Large intestine (tissue), 12 donors: ENCODE data around the gene GAREM1. TPM values are rescaled to one million over a fixed set of nuclear protein-coding genes. Genes with fewer than 3 reads are reported as not detected.
A peak's percentile ranks its signal among the peaks of the same experiment; 100 is the strongest.
"Not testable (repeated sequence)": the region's sequence is repeated elsewhere in the genome, so short reads cannot be mapped to it uniquely, and the experiment has no call there.

Experiments used
- DNase-seq, 2 donors: peaks; one replicate each; pipeline versions ENCODE4 v3.0.0 to v3.0.0-alpha.2; 2013
- H3K27ac ChIP-seq: one replicate; pipeline ENCODE4 v1.5.1; 2013; ENCODE audit warnings: low read length
- H3K27me3 ChIP-seq: 2 replicates; pipeline ENCODE4 v1.6.1; 2013; ENCODE audit warnings: low read length; ENCODE audit not compliant: control insufficient read depth, insufficient read depth
- H3K36me3 ChIP-seq: 2 replicates; pipeline ENCODE4 v1.6.1; 2013; ENCODE audit warnings: low read length; ENCODE audit not compliant: control insufficient read depth, insufficient read depth
- H3K4me1 ChIP-seq: one replicate; pipeline ENCODE4 v1.6.1; 2013; ENCODE audit warnings: low read length; ENCODE audit not compliant: control insufficient read depth, insufficient read depth
- H3K4me3 ChIP-seq: one replicate; pipeline ENCODE4 v1.5.1; 2013; ENCODE audit warnings: low read length
- H3K9me3 ChIP-seq: one replicate; pipeline ENCODE4 v1.6.1; 2013; ENCODE audit warnings: mild to moderate bottlenecking, low read depth, low read length, moderate library complexity; ENCODE audit not compliant: control insufficient read depth
- WGBS: methylation state at CpG from one replicate; pipeline ENCODE4 v1.1.5; 2013; ENCODE audit warnings: low lambda C conversion rate; ENCODE audit not compliant: insufficient coverage; 5-methylcytosine and 5-hydroxymethylcytosine counted together
- long read RNA-seq, 11 donors: transcript quantifications; one replicate each; lab custom pipeline, GENCODE V29; 2026
- polyA plus RNA-seq: library from polyadenylated mRNA; unstranded; fragments of 120-200 nt; gene quantifications from one replicate; pipeline ENCODE4 v1.2.1, GENCODE V29; 2013

The GAREM1 gene
- polyA plus RNA-seq = 11.8 TPM
- long read RNA-seq, donor 1, full-length matches to known transcripts = 1 of 1 reads
- long read RNA-seq, donor 1, partial matches to known transcripts = 0 of 1 reads
- long read RNA-seq, donor 1, other reads (novel, unspliced or antisense) = 0 of 1 reads
- long read RNA-seq, donor 2, full-length matches to known transcripts = 2 of 29 reads
- long read RNA-seq, donor 2, partial matches to known transcripts = 10 of 29 reads
- long read RNA-seq, donor 2, other reads (novel, unspliced or antisense) = 17 of 29 reads
- long read RNA-seq, donor 3 = 0 reads
- long read RNA-seq, donor 4, full-length matches to known transcripts = 1 of 1 reads
- long read RNA-seq, donor 4, partial matches to known transcripts = 0 of 1 reads
- long read RNA-seq, donor 4, other reads (novel, unspliced or antisense) = 0 of 1 reads
- long read RNA-seq, donor 5, full-length matches to known transcripts = 1 of 1 reads
- long read RNA-seq, donor 5, partial matches to known transcripts = 0 of 1 reads
- long read RNA-seq, donor 5, other reads (novel, unspliced or antisense) = 0 of 1 reads
- long read RNA-seq, donor 6, full-length matches to known transcripts = 1 of 1 reads
- long read RNA-seq, donor 6, partial matches to known transcripts = 0 of 1 reads
- long read RNA-seq, donor 6, other reads (novel, unspliced or antisense) = 0 of 1 reads
- long read RNA-seq, donor 7 = 0 reads
- long read RNA-seq, donor 8, full-length matches to known transcripts = 1 of 23 reads
- long read RNA-seq, donor 8, partial matches to known transcripts = 12 of 23 reads
- long read RNA-seq, donor 8, other reads (novel, unspliced or antisense) = 10 of 23 reads
- long read RNA-seq, donor 9, partial matches to known transcripts = 7 of 7 reads
- long read RNA-seq, donor 9, other reads (novel, unspliced or antisense) = 0 of 7 reads
- long read RNA-seq, donor 10, full-length matches to known transcripts = 2 of 2 reads
- long read RNA-seq, donor 10, partial matches to known transcripts = 0 of 2 reads
- long read RNA-seq, donor 10, other reads (novel, unspliced or antisense) = 0 of 2 reads
- long read RNA-seq, donor 11, full-length matches to known transcripts = 1 of 1 reads
- long read RNA-seq, donor 11, partial matches to known transcripts = 0 of 1 reads
- long read RNA-seq, donor 11, other reads (novel, unspliced or antisense) = 0 of 1 reads

- no peaks in the 10 kb centered on the region for H3K36me3 ChIP-seq
- no peaks in the 10 kb centered on the region for H3K27me3 ChIP-seq
- H3K4me3 ChIP-seq = peak within 1 kb of the TSS; percentile 73
- H3K27ac ChIP-seq = peak within 1 kb of the TSS; percentile 88
- H3K9me3 ChIP-seq = no peaks in the 10 kb centered on the region
- WGBS = no CpG with 5 or more reads among the region's 82 CpGs
- no peaks in the 10 kb centered on the region for H3K4me1 ChIP-seq
- peak; percentile 96 to 98 for DNase-seq
These were observed at the start of gene GAREM1 for GRCh38 chr18:32470714-32471633. TSS of gene GAREM1 (minus strand) at chr18:32470882. CDS start at chr18:32470428, 454 bp downstream.

GRCh38 chr18:32511147-32511546 lies 40.5 kb upstream of the GAREM1 start:
- 100% methylated on average over 3 of the region's 7 CpGs for WGBS

GRCh38 chr18:32509111-32509510 lies 38.4 kb upstream of the GAREM1 start:
- Histone ChIP-seq H3K9me3 (no peaks in the 10 kb centered on the region), H3K4me1 (no peaks in the 10 kb centered on the region), H3K27me3 (no peaks in the 10 kb centered on the region), H3K27ac (no peak overlapping the region), H3K4me3 (no peak overlapping the region), H3K36me3 (no peaks in the 10 kb centered on the region)
- DNase-seq = no peak
- WGBS = no CpG with 5 or more reads among the region's 3 CpGs

More at GRCh38 chr18:32511147-32511546, 40.5 kb upstream of the GAREM1 start:
- Histone ChIP-seq H3K27ac (no peak overlapping the region), H3K27me3 (no peaks in the 10 kb centered on the region), H3K36me3 (no peaks in the 10 kb centered on the region), H3K4me1 (no peaks in the 10 kb centered on the region), H3K4me3 (no peak overlapping the region), H3K9me3 (no peaks in the 10 kb centered on the region)
- DNase-seq = no peak

GRCh38 chr18:32507093-32507492 lies 36.4 kb upstream of the GAREM1 start:
- Histone ChIP-seq H3K27me3 (no peaks in the 10 kb centered on the region), H3K36me3 (no peaks in the 10 kb centered on the region), H3K27ac (no peak overlapping the region), H3K9me3 (no peaks in the 10 kb centered on the region), H3K4me1 (no peaks in the 10 kb centered on the region), H3K4me3 (no peak overlapping the region)
- DNase-seq = no peak
- no CpG with 5 or more reads among the region's 1 CpG for WGBS

GRCh38 chr18:32502014-32502413 lies 31.3 kb upstream of the GAREM1 start:
- H3K27ac ChIP-seq = no peak overlapping the region
- DNase-seq = no peak
- WGBS = 90% methylated on average over 2 of the region's 4 CpGs
- no peak overlapping the region for H3K4me3 ChIP-seq
- no peaks in the 10 kb centered on the region for H3K4me1 ChIP-seq
- H3K36me3 ChIP-seq = no peaks in the 10 kb centered on the region
- H3K27me3 ChIP-seq = no peaks in the 10 kb centered on the region
- no peaks in the 10 kb centered on the region for H3K9me3 ChIP-seq

- not testable (repeated sequence) for H3K4me3 ChIP-seq, H3K27ac ChIP-seq, H3K27me3 ChIP-seq, H3K9me3 ChIP-seq, H3K4me1 ChIP-seq, DNase-seq, H3K36me3 ChIP-seq
- WGBS = no CpG with 5 or more reads among the region's 2 CpGs
These were observed 30.6 kb upstream of the GAREM1 start for GRCh38 chr18:32501242-32501641.

- no peaks in the 10 kb centered on the region for H3K36me3 ChIP-seq
- 80% methylated on average over 1 of the region's 3 CpGs for WGBS
- H3K4me1 ChIP-seq = peaks cover 10% of the 10 kb centered on the region
- no peak overlapping the region for H3K27ac ChIP-seq
- no peaks in the 10 kb centered on the region for H3K9me3 ChIP-seq
- H3K27me3 ChIP-seq = no peaks in the 10 kb centered on the region
- DNase-seq = no peak
- no peak overlapping the region for H3K4me3 ChIP-seq
These were observed 12.3 kb upstream of the GAREM1 start for GRCh38 chr18:32483002-32483401.

GRCh38 chr18:32482117-32482516 lies 11.4 kb upstream of the GAREM1 start:
- H3K27me3 ChIP-seq = no peaks in the 10 kb centered on the region
- DNase-seq = no peak
- peaks cover 10% of the 10 kb centered on the region for H3K4me1 ChIP-seq
- H3K27ac ChIP-seq = no peak overlapping the region
- H3K9me3 ChIP-seq = no peaks in the 10 kb centered on the region
- H3K4me3 ChIP-seq = no peak overlapping the region
- no peaks in the 10 kb centered on the region for H3K36me3 ChIP-seq
- 100% methylated on average over 1 of the region's 2 CpGs for WGBS

DNA sequence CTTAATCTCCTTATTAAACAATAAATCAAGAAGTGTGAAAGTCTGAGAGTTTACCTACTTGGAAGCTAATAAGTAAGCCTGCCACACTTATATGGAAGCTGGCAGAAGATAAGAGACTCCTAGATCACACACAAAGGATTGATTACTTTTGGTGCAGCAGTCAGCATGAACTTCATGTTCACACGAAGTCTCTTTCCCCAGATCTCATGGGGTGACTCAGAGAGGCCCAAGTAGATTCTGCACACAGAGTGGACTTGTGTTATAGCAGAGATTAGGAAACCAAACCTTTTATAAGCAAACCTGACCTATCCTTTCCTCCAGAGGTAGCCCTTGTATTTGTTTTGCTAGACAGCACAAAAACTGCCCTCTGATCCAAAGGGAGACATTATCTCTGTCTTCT lies 9.9 kb upstream of the GAREM1 start:
- DNase-seq = peak; percentile 55 to 68
- H3K27me3 ChIP-seq = no peaks in the 10 kb centered on the region
- no peak overlapping the region for H3K27ac ChIP-seq
- no peaks in the 10 kb centered on the region for H3K36me3 ChIP-seq
- no CpG with 5 or more reads among the region's 1 CpG for WGBS
- no peaks in the 10 kb centered on the region for H3K9me3 ChIP-seq
- no peak overlapping the region for H3K4me3 ChIP-seq
- H3K4me1 ChIP-seq = peaks cover 10% of the 10 kb centered on the region
